Right lobe of liver (tissue), 6 donors: ENCODE results near the gene MSH3. TPM values are rescaled to one million over a fixed set of nuclear protein-coding genes. Genes with fewer than 3 reads are reported as not detected.

Experiments used
- ATAC-seq, 4 donors: fragments of 200-7000 bp; cut with Tn5 transposase; one replicate each; pipeline ENCODE4 v1.9.1; 2020; ENCODE audit warnings: mild to moderate bottlenecking in 4 of 4, moderate library complexity in 4 of 4
- DNase-seq, 3 donors: peaks; one replicate each; pipeline ENCODE4 v3.0.0-alpha.2; 2020
- H3K27ac ChIP-seq, 3 donors: fragments of 200-600 bp; one replicate each; pipeline ENCODE4 v1.8.0; 2022
- H3K27me3 ChIP-seq, 2 donors: fragments of 200-600 bp; one replicate each; pipeline ENCODE4 v1.8.0; 2022
- H3K36me3 ChIP-seq, 4 donors: fragments of 200-600 bp; sonication (generic) in 1 of 4; one replicate each; pipeline versions ENCODE4 v1.5.1 to v1.8.0; 2017 to 2022; ENCODE audit warnings: control low read depth in 1 of 4
- H3K4me1 ChIP-seq, 4 donors: fragments of 200-600 bp; sonication (generic) in 1 of 4; one replicate each; pipeline versions ENCODE4 v1.5.1 to v1.8.0; 2017 to 2022; ENCODE audit warnings: control low read depth in 1 of 4
- H3K4me3 ChIP-seq, 3 donors: fragments of 200-600 bp; one replicate each; pipeline ENCODE4 v1.8.0; 2022
- H3K9me3 ChIP-seq, 4 donors: fragments of 200-600 bp; sonication (generic) in 1 of 4; one replicate each; pipeline versions ENCODE4 v1.5.1 to v1.8.0; 2017 to 2022; ENCODE audit warnings: control low read depth in 1 of 4
- POLR2A ChIP-seq: fragments of 450-650 bp; IDR thresholded peaks from one replicate; pipeline ENCODE4 v1.6.1; 2017; ENCODE audit warnings: antibody characterized with exemption, mild to moderate bottlenecking
- WGBS: methylation state at CpG from one replicate; pipeline ENCODE4 v1.1.6; 2018; ENCODE audit warnings: low coverage, low lambda C conversion rate; ENCODE audit not compliant: insufficient coverage; ENCODE audit errors: missing lambda C conversion rate; 5-methylcytosine and 5-hydroxymethylcytosine counted together
- intact Hi-C, 2 donors: fragments of 100-400 bp; cut with DNase I; formaldehyde crosslinking; loops; one replicate each; pipeline versions ENCODE4 v1.11.2 to v1.14.1; 2022
- total RNA-seq, 6 experiments: library from RNA; depleted of rRNA in 2 of 6; stranded (reverse); fragments of >200 nt in 2 of 6; fragmentation: NEBNext Ultra II Directional in 3 of 6; extraction: Animal tissue kit (Norgen Biotek cat#: 25700) in 3 of 6; gene quantifications; one replicate each; pipeline versions ENCODE4 v1.1.0 to v1.2.4, GENCODE V29; 2016 to 2023
- TF ChIP-seq, protein P1 (sequence below), 4 donors: fragments of 200-600 bp in 3 of 4; fragments of 450-650 bp in 1 of 4; IDR thresholded peaks; one replicate each; pipeline versions ENCODE4 v1.5.1 to v1.8.0; 2016 to 2022; ENCODE audit warnings: antibody characterized with exemption in 4 of 4, mild to moderate bottlenecking in 2 of 4
- donor health status: DM: no; HTN: yes; CAD: no.
- donor health status: DM: no; HTN: no; CAD: no.
- donor health status: DM: no; HTN: no; CAD: no.
- donor health status: DM: no; HTN: yes; CAD: no.
- donor health status: DM: no; HTN: yes; CAD: no.

Gene MSH3
- total RNA-seq, 6 experiments from 2014 or later, result 7.8 to 13.1 (median 10.8) TPM

DNA sequence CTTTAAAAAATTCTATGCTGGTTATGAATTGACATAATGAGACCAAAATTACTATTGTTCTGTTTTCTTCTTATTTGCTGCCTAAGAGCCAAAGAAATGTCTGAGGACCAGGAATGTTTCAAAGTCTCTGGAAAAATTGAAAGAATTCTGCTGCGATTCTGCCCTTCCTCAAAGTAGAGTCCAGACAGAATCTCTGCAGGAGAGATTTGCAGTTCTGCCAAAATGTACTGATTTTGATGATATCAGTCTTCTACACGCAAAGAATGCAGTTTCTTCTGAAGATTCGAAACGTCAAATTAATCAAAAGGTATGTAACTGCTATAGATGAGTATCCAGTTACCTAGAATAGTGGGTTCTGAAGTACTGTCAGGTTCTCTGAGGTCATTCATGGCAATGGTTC is 10.6 kb downstream of the MSH3 start:
- H3K27ac ChIP-seq, result no peak overlapping the region
- ATAC-seq (no peak), DNase-seq (no peak)
- H3K27me3 ChIP-seq, result no peaks in the 10 kb centered on the region
- intact Hi-C loops, result no loop called here
- peaks cover 0 to 8% (median 0%) of the 10 kb centered on the region in 4 donors for H3K36me3 ChIP-seq
- TF ChIP-seq, protein P1, sequence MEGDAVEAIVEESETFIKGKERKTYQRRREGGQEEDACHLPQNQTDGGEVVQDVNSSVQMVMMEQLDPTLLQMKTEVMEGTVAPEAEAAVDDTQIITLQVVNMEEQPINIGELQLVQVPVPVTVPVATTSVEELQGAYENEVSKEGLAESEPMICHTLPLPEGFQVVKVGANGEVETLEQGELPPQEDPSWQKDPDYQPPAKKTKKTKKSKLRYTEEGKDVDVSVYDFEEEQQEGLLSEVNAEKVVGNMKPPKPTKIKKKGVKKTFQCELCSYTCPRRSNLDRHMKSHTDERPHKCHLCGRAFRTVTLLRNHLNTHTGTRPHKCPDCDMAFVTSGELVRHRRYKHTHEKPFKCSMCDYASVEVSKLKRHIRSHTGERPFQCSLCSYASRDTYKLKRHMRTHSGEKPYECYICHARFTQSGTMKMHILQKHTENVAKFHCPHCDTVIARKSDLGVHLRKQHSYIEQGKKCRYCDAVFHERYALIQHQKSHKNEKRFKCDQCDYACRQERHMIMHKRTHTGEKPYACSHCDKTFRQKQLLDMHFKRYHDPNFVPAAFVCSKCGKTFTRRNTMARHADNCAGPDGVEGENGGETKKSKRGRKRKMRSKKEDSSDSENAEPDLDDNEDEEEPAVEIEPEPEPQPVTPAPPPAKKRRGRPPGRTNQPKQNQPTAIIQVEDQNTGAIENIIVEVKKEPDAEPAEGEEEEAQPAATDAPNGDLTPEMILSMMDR (IDR thresholded peaks at IDR 0.05), result no peak
- H3K9me3 ChIP-seq, result no peaks in the 10 kb centered on the region
- no peak overlapping the region for H3K4me3 ChIP-seq
- peaks cover 0 to 44% (median 18%) of the 10 kb centered on the region in 4 donors for H3K4me1 ChIP-seq
- WGBS, result 95% methylated on average over 4 of the region's 4 CpGs

DNA sequence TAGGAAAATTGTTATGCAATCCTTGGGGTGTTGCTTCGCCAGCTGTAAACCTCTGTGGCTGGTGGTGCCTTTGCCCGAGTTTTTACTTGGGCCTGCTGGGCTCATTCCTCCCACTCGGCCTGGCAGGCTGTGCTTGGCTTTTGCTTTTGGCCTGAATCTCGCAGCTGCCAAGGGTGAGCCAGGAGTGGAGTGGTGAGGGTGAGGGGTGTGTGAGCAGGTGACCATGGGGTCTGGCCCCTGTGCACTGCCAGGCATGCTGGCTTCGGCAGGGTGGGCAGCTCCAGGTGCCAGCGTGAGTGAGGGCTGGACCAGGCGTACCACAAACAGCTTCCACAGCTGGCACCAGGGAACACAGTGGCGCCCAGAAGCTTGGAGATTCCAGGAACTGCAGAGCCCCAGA is 12.9 kb downstream of the MSH3 start:
- TF ChIP-seq, protein P1 (IDR thresholded peaks at IDR 0.05), result no peak
- no peak for TF ChIP-seq POLR2A
- peak; percentile 33 to 65 (median 39) for ATAC-seq
- Histone ChIP-seq H3K36me3 (peaks cover 0 to 8% (median 0%) of the 10 kb centered on the region in 4 donors), H3K9me3 (no peaks in the 10 kb centered on the region), H3K27ac (peak overlapping the region in 2 of 3 donors; percentile 70 to 73), H3K4me3 (peak overlapping the region in 1 of 3 donors; percentile 21), H3K27me3 (no peaks in the 10 kb centered on the region), H3K4me1 (peaks cover 0 to 27% (median 13%) of the 10 kb centered on the region in 4 donors)
- DNase-seq, result peak; percentile 41 to 82 (median 76)
- WGBS, result 19% methylated on average over 3 of the region's 8 CpGs
- intact Hi-C loops, result no loop called here

DNA sequence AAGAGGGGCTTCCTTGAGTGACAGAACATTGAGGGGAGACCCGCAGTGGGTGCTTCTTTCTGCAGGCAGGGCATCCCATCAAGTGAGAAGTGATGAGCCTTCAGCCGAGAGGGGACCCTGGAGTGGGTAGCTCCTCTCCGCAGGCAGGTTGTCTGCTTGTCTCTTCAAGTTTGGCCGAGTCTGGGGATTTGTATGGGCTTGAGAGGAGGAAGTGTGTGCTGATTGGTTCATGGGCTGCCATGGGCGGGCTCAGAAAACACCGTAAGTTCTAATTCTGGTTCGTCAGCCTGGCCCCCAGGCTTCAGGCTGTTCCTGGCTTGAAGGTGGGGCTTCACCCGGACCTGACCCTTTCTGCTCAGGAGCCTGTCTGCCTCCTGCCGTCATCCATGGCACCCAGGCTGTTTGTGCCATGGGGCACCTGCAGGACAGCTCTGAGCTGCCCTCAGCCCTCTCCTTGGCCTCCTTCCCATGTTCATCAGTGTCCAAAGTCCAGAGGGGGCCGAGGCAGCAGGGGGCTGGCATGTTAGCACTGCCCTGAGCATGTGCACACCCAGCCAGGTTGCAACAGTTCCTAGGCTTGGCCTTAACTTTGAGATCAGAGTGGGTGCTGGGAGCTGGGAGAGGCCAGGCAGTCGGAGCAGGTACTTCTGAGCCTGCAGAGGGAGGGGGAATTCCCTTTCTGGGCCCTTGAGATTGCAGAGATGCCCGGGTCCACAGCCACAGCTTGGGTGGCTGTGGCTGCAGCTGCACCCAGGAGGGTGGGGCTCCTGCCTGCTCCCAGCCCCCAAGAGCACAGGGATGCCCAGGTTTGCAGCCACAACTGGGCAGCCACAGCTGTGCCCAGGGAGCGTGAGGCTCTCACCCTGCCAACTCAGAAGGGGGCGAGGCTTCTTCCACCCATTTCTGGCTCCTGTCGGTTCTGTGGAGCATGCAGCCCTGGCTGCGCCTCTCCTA is 13.8 kb downstream of the MSH3 start:
- Histone ChIP-seq H3K4me1 (peaks cover 0 to 27% (median 13%) of the 10 kb centered on the region in 4 donors), H3K4me3 (peak overlapping the region in 2 of 3 donors; percentile 21 to 23), H3K9me3 (no peaks in the 10 kb centered on the region), H3K27me3 (no peaks in the 10 kb centered on the region), H3K36me3 (peaks cover 0 to 16% (median 4%) of the 10 kb centered on the region in 4 donors), H3K27ac (peak overlapping the region; percentile 24 to 73 (median 70))
- TF ChIP-seq, protein P1 (IDR thresholded peaks at IDR 0.05), result no peak
- TF ChIP-seq POLR2A, result peak; percentile 72
- intact Hi-C loops, result no loop called here
- ATAC-seq (peak; percentile 82 to 92 (median 84)), DNase-seq (peak; percentile 76 to 94 (median 89))
- 14% methylated on average over 2 of the region's 16 CpGs for WGBS

DNA sequence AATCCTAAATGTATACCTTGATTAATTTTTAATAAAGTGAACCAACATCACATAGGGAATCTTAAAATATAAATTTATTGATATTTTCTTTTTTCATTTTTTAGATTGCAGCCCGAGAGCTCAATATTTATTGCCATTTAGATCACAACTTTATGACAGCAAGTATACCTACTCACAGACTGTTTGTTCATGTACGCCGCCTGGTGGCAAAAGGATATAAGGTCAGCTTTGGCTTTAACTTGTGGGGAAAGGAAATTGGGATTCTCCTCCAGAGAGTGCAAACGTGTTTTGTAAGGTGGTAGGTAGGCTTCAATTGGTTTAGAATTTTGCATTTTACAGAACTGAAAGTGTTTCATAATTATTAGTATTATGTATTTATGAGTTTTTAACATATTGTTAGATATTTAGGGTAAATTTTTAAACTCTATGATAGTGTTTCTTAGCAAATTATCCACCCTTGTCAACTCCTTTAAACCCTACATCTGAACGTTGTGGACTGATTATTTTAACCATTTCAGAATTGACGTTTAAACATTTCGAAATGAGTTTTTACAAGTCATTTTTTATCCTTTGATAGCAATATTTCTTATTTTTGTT is 17.8 kb downstream of the MSH3 start:
- intact Hi-C loops, result loop anchor here in 1 of 2 donors (5.0 kb wide), 1 partner anchor 190 kb away; no protein-coding TSS in a partner anchor
- ATAC-seq, result peak; percentile 40 to 58 (median 48)

More for the DNA sequence above, 17.8 kb downstream of the MSH3 start:
- TF ChIP-seq, protein P1 (IDR thresholded peaks at IDR 0.05), result peak; percentile 77 to 91 (median 90)
- TF ChIP-seq POLR2A, result no peak
- Histone ChIP-seq H3K9me3 (no peaks in the 10 kb centered on the region), H3K36me3 (peaks cover 0 to 33% (median 7%) of the 10 kb centered on the region in 4 donors), H3K27ac (no peak overlapping the region), H3K27me3 (no peaks in the 10 kb centered on the region), H3K4me1 (peaks cover 0 to 20% (median 10%) of the 10 kb centered on the region in 4 donors), H3K4me3 (no peak overlapping the region)
- DNase-seq, result peak; percentile 67 to 82 (median 70)
- WGBS, result 7% methylated on average over 7 of the region's 7 CpGs
